HG03280 (cell line): ENCODE data around the gene EXOC4.
"Not testable (repeated sequence)": the region's sequence is repeated elsewhere in the genome, so short reads cannot be mapped to it uniquely, and the experiment has no call there.

ENCODE experiments used
- ATAC-seq: cut with Tn5 transposase; IDR thresholded peaks from one replicate; pipeline ENCODE4 v1.9.1; 2021; ENCODE audit warnings: mild to moderate bottlenecking, moderate library complexity; ENCODE audit not compliant: unreplicated experiment

The EXOC4 gene

GRCh38 chr7:133888061-133888930 lies 635.4 kb downstream of the EXOC4 start:
- no peak for ATAC-seq

- ATAC-seq, result no peak
Observed at GRCh38 chr7:133904776-133905175, 651.9 kb downstream of the EXOC4 start.

- not testable (repeated sequence) for ATAC-seq
Observed at GRCh38 chr7:133906553-133906952, 653.7 kb downstream of the EXOC4 start.

GRCh38 chr7:133910761-133911160 lies 657.9 kb downstream of the EXOC4 start:
- ATAC-seq, result no peak

- ATAC-seq, result no peak
Observed at GRCh38 chr7:133911724-133912123, 658.8 kb downstream of the EXOC4 start.

- no peak for ATAC-seq
Observed at GRCh38 chr7:133912916-133913697, 660.2 kb downstream of the EXOC4 start.

- no peak for ATAC-seq
Observed at GRCh38 chr7:133916621-133917020, 663.7 kb downstream of the EXOC4 start.

- ATAC-seq, result no peak
Observed at GRCh38 chr7:133919810-133920209, 666.9 kb downstream of the EXOC4 start.

GRCh38 chr7:133921635-133922182 lies 668.8 kb downstream of the EXOC4 start:
- no peak for ATAC-seq

GRCh38 chr7:133923974-133924373 lies 671.1 kb downstream of the EXOC4 start:
- ATAC-seq, result no peak

- ATAC-seq, result no peak
Observed at GRCh38 chr7:133931053-133931452, 678.2 kb downstream of the EXOC4 start.

GRCh38 chr7:133932591-133932990 lies 679.7 kb downstream of the EXOC4 start:
- no peak for ATAC-seq

GRCh38 chr7:133934262-133934976 lies 681.5 kb downstream of the EXOC4 start:
- ATAC-seq, result no peak

- ATAC-seq, result no peak
Observed at GRCh38 chr7:133934977-133935330, 682.1 kb downstream of the EXOC4 start.

GRCh38 chr7:133936074-133936473 lies 683.2 kb downstream of the EXOC4 start:
- no peak for ATAC-seq

GRCh38 chr7:133937786-133938185 lies 684.9 kb downstream of the EXOC4 start:
- no peak for ATAC-seq

GRCh38 chr7:133940368-133940767 lies 687.5 kb downstream of the EXOC4 start:
- ATAC-seq, result no peak

GRCh38 chr7:133941496-133941895 lies 688.6 kb downstream of the EXOC4 start:
- ATAC-seq, result no peak

- ATAC-seq, result no peak
Observed at GRCh38 chr7:133945497-133945896, 692.6 kb downstream of the EXOC4 start.

GRCh38 chr7:133947458-133948254 lies 694.8 kb downstream of the EXOC4 start:
- ATAC-seq, result no peak
